CD4-positive, alpha-beta T cell treated with Interleukin-12 subunit alpha and Interleukin-12 subunit beta, for 1 hour (primary cell): Measurements from ENCODE around the gene NAMPT.

Source experiments
- DNase-seq: peaks from one replicate; pipeline ENCODE4 v3.0.0-alpha.2; 2020

The NAMPT gene

GRCh38 chr7:106270122-106270977, 14.4 kb downstream of the NAMPT start:
- no peak for DNase-seq

- DNase-seq = no peak
Observed at GRCh38 chr7:106269254-106269961, 15.4 kb downstream of the NAMPT start.

GRCh38 chr7:106265133-106265532, 19.6 kb downstream of the NAMPT start:
- no peak for DNase-seq

GRCh38 chr7:106262221-106262881, 22.4 kb downstream of the NAMPT start:
- DNase-seq = no peak

GRCh38 chr7:106260136-106260561, 24.6 kb downstream of the NAMPT start:
- DNase-seq = no peak

GRCh38 chr7:106258789-106259188, 26.0 kb downstream of the NAMPT start:
- no peak for DNase-seq

- DNase-seq = no peak
Observed at GRCh38 chr7:106257752-106258151, 27.0 kb downstream of the NAMPT start.

- DNase-seq = no peak
Observed at GRCh38 chr7:106256144-106256543, 28.6 kb downstream of the NAMPT start.

GRCh38 chr7:106255246-106255645, 29.5 kb downstream of the NAMPT start:
- no peak for DNase-seq

- DNase-seq = no peak
Observed at GRCh38 chr7:106254525-106255116, 30.2 kb downstream of the NAMPT start.

GRCh38 chr7:106252568-106252967, 32.2 kb downstream of the NAMPT start:
- DNase-seq = no peak

GRCh38 chr7:106249488-106249887, 35.3 kb downstream of the NAMPT start:
- no peak for DNase-seq

- DNase-seq = no peak
Observed at GRCh38 chr7:106248600-106248999, 36.2 kb downstream of the NAMPT start.

- no peak for DNase-seq
Observed at GRCh38 chr7:106247841-106248240, 36.9 kb downstream of the NAMPT start.

GRCh38 chr7:106246902-106247711, 37.7 kb downstream of the NAMPT start:
- DNase-seq = no peak

- no peak for DNase-seq
Observed at GRCh38 chr7:106243893-106244292, 40.9 kb downstream of the NAMPT start.

GRCh38 chr7:106239406-106239805, 45.4 kb downstream of the NAMPT start:
- no peak for DNase-seq

- DNase-seq = no peak
Observed at GRCh38 chr7:106238830-106239229, 46.0 kb downstream of the NAMPT start.

GRCh38 chr7:106236065-106236464, 48.7 kb downstream of the NAMPT start:
- no peak for DNase-seq

- DNase-seq = no peak
Observed at GRCh38 chr7:106234425-106234824, 50.4 kb downstream of the NAMPT start.

GRCh38 chr7:106231856-106232490, 52.8 kb downstream of the NAMPT start:
- no peak for DNase-seq

GRCh38 chr7:106225856-106226255, 58.9 kb downstream of the NAMPT start:
- no peak for DNase-seq
